A549 treated with CORT108297 at 1 μM for 4 hours (cell line): ENCODE results near the gene ZMYND19. TPM values are rescaled to one million over a fixed set of nuclear protein-coding genes. Genes with fewer than 3 reads are reported as not detected.

Experiments used
- total RNA-seq: library from RNA; stranded (reverse); fragments of 200-300 nt; extraction: Qiagen RNA extraction; gene quantifications from 5 replicates; pipeline ENCODE4 v1.2.3, GENCODE V29; 2022

The ZMYND19 gene
- total RNA-seq: 39.2 to 57.2 TPM (median 54.5 TPM) in 5 replicates

GRCh38 chr9:137590469-137591383, at the start of gene ZMYND19:
TSS of gene ZMYND19 (minus strand) at chr9:137590512. CDS start at chr9:137590263, 249 bp downstream.

GRCh38 chr9:137618105-137619067, 28.1 kb upstream of the ZMYND19 start, which contains the start of gene EHMT1:
TSS of gene EHMT1 (plus strand) at chr9:137619005. CDS start at chr9:137619029, 24 bp downstream.

GRCh38 chr9:137605121-137606004, 15.1 kb upstream of the ZMYND19 start, which contains the start of gene ARRDC1:
TSS of gene ARRDC1 (plus strand) at chr9:137605686. CDS start at chr9:137605718, 32 bp downstream.

GRCh38 chr9:137578518-137579258, 11.6 kb downstream of the ZMYND19 start, which contains the start of gene DPH7:
TSS of gene DPH7 (minus strand) at chr9:137578925. CDS start at chr9:137578777, 148 bp downstream.

GRCh38 chr9:137551264-137552021, 38.9 kb downstream of the ZMYND19 start, which contains the start of gene MRPL41:
TSS of gene MRPL41 (plus strand) at chr9:137551879. CDS start at chr9:137552082, 203 bp downstream.

GRCh38 chr9:137550231-137550621, 40.1 kb downstream of the ZMYND19 start, which contains the start of gene PNPLA7:
TSS of gene PNPLA7 (minus strand) at chr9:137550402. CDS start at chr9:137550197, 205 bp downstream.

Other genes starting within 250 kb of the ZMYND19 start
- 4.9 to 7.8 TPM (median 7.0 TPM) in 5 replicates for gene EXD3, start 167.3 kb downstream of the ZMYND19 start, total RNA-seq
- gene NOXA1, start 167.1 kb downstream of the ZMYND19 start, total RNA-seq: 0.78 to 2.3 TPM (median 2.0 TPM) in 5 replicates
- 0.21 to 0.27 TPM (median 0.24 TPM) in 5 replicates for gene ENTPD8, start 149.2 kb downstream of the ZMYND19 start, total RNA-seq
- gene NSMF, start 131.2 kb downstream of the ZMYND19 start, total RNA-seq: 30.7 to 47.3 TPM (median 43.7 TPM) in 5 replicates
- 0.37 to 1.1 TPM (median 0.76 TPM) in 5 replicates for gene PNPLA7, start 40.1 kb downstream of the ZMYND19 start, total RNA-seq
- 45.9 to 97.5 TPM (median 93.9 TPM) in 5 replicates for gene MRPL41, start 38.6 kb downstream of the ZMYND19 start, total RNA-seq
- gene DPH7, start 11.6 kb downstream of the ZMYND19 start, total RNA-seq: 24.0 to 31.8 TPM (median 29.8 TPM) in 5 replicates
- 22.7 to 40.3 TPM (median 37.1 TPM) in 5 replicates for gene ARRDC1, start 15.2 kb upstream of the ZMYND19 start, total RNA-seq
- 36.1 to 43.1 TPM (median 42.8 TPM) in 5 replicates for gene EHMT1, start 28.5 kb upstream of the ZMYND19 start, total RNA-seq